Measurements from ENCODE around the gene RAD51B. TPM values are rescaled to one million over a fixed set of nuclear protein-coding genes. Genes with fewer than 3 reads are reported as not detected.

RAD51B gene
- total and polyA plus RNA-seq, 2 experiments from 2014 or later, result 10.1 to 18.0 TPM

GRCh38 chr14:68343534-68344118 lies 524.0 kb downstream of the RAD51B start:
- DNase-seq (ENCODE audit: low spot score), result no peak
- no peaks in the 10 kb centered on the region for H3K9me3 ChIP-seq (ENCODE audit: low read depth)
- TF ChIP-seq EZH2 (IDR thresholded peaks at IDR 0.05; ENCODE audit: borderline replicate concordance) (no peak), EZH2phosphoT487 (IDR thresholded peaks at IDR 0.05; ENCODE audit: low read depth, severe bottlenecking, unreplicated experiment) (no peak), CTCF (IDR thresholded peaks at IDR 0.05; ENCODE audit: poor library complexity) (no peak)
- H3K4me3 ChIP-seq, result no peak overlapping the region
- H2AFZ ChIP-seq, result no peak overlapping the region
- no peaks in the 10 kb centered on the region for H3K36me3 ChIP-seq (replicated peaks; ENCODE audit: insufficient read depth, low read depth)
- no peaks in the 10 kb centered on the region for H3K9me2 ChIP-seq (replicated peaks; ENCODE audit: insufficient read depth)
- H3K4me1 ChIP-seq (ENCODE audit: insufficient read depth), result peaks cover 24% of the 10 kb centered on the region
- no peak overlapping the region for H3K4me2 ChIP-seq
- no peak overlapping the region for H3K27ac ChIP-seq
- no peaks in the 10 kb centered on the region for H3K27me3 ChIP-seq
- H3K79me2 ChIP-seq, result no peaks in the 10 kb centered on the region
- no peaks in the 10 kb centered on the region for H4K20me1 ChIP-seq (ENCODE audit: insufficient read depth, poor library complexity, severe bottlenecking)
- WGBS (ENCODE audit: low lambda C conversion rate, missing lambda C conversion rate), result 100% methylated on average over 2 of the region's 2 CpGs

- Histone ChIP-seq H3K27me3 (no peaks in the 10 kb centered on the region), H3K4me1 (ENCODE audit: insufficient read depth) (peaks cover 41% of the 10 kb centered on the region), H3K27ac (no peak overlapping the region), H3K36me3 (replicated peaks; ENCODE audit: insufficient read depth, low read depth) (no peaks in the 10 kb centered on the region), H3K9me2 (replicated peaks; ENCODE audit: insufficient read depth) (no peaks in the 10 kb centered on the region), H3K79me2 (no peaks in the 10 kb centered on the region), H3K4me3 (no peak overlapping the region), H3K4me2 (no peak overlapping the region), H2AFZ (no peak overlapping the region), H3K9me3 (ENCODE audit: low read depth) (no peaks in the 10 kb centered on the region), H4K20me1 (ENCODE audit: insufficient read depth, poor library complexity, severe bottlenecking) (no peaks in the 10 kb centered on the region)
- 97% methylated on average over 4 of the region's 4 CpGs for WGBS (ENCODE audit: low lambda C conversion rate, missing lambda C conversion rate)
- no peak for DNase-seq (ENCODE audit: low spot score)
- TF ChIP-seq EZH2phosphoT487 (IDR thresholded peaks at IDR 0.05; ENCODE audit: low read depth, severe bottlenecking, unreplicated experiment) (no peak), CTCF (IDR thresholded peaks at IDR 0.05; ENCODE audit: poor library complexity) (no peak), EZH2 (IDR thresholded peaks at IDR 0.05; ENCODE audit: borderline replicate concordance) (no peak)
These were observed 526.2 kb downstream of the RAD51B start for GRCh38 chr14:68345738-68346137.

- H3K27ac ChIP-seq, result peak overlapping the region; percentile 71
These were observed 527.2 kb downstream of the RAD51B start for GRCh38 chr14:68346556-68347343.

More at GRCh38 chr14:68346556-68347343, 527.2 kb downstream of the RAD51B start:
- Histone ChIP-seq H4K20me1 (ENCODE audit: insufficient read depth, poor library complexity, severe bottlenecking) (no peaks in the 10 kb centered on the region), H3K4me2 (no peak overlapping the region), H3K36me3 (replicated peaks; ENCODE audit: insufficient read depth, low read depth) (no peaks in the 10 kb centered on the region), H3K9me2 (replicated peaks; ENCODE audit: insufficient read depth) (no peaks in the 10 kb centered on the region), H3K4me3 (no peak overlapping the region), H3K4me1 (ENCODE audit: insufficient read depth) (peaks cover 45% of the 10 kb centered on the region), H3K27me3 (no peaks in the 10 kb centered on the region), H3K9me3 (ENCODE audit: low read depth) (no peaks in the 10 kb centered on the region), H3K79me2 (no peaks in the 10 kb centered on the region), H2AFZ (no peak overlapping the region)
- WGBS (ENCODE audit: low lambda C conversion rate, missing lambda C conversion rate), result 64% methylated on average over 5 of the region's 5 CpGs
- DNase-seq (ENCODE audit: low spot score), result no peak
- TF ChIP-seq CTCF (IDR thresholded peaks at IDR 0.05; ENCODE audit: poor library complexity), result no peak
- TF ChIP-seq EZH2phosphoT487 (IDR thresholded peaks at IDR 0.05; ENCODE audit: low read depth, severe bottlenecking, unreplicated experiment), result no peak
- TF ChIP-seq EZH2 (IDR thresholded peaks at IDR 0.05; ENCODE audit: borderline replicate concordance), result no peak

All from hepatocyte (in vitro differentiated cells).